Upper lobe of right lung (tissue), 1 donor: Measurements from ENCODE around the gene EIF4A3. TPM values are rescaled to one million over a fixed set of nuclear protein-coding genes. Genes with fewer than 3 reads are reported as not detected.

Experiments used
- ATAC-seq: fragments of 200-7000 bp; cut with Tn5 transposase; one replicate; pipeline ENCODE4 v1.9.1; 2020; ENCODE audit warnings: mild to moderate bottlenecking, moderate library complexity
- DNase-seq: peaks from one replicate; pipeline ENCODE4 v3.0.0-alpha.2; 2020
- H3K27ac ChIP-seq: fragments of 200-600 bp; one replicate; pipeline ENCODE4 v1.8.0; 2022
- H3K27me3 ChIP-seq: fragments of 200-600 bp; one replicate; pipeline ENCODE4 v1.8.0; 2022; ENCODE audit warnings: mild to moderate bottlenecking
- H3K36me3 ChIP-seq: fragments of 200-600 bp; one replicate; pipeline ENCODE4 v1.8.0; 2022
- H3K4me1 ChIP-seq: fragments of 200-600 bp; one replicate; pipeline ENCODE4 v1.8.0; 2022
- H3K4me3 ChIP-seq: fragments of 200-600 bp; one replicate; pipeline ENCODE4 v1.8.0; 2022; ENCODE audit warnings: mild to moderate bottlenecking
- H3K9me3 ChIP-seq: fragments of 200-600 bp; one replicate; pipeline ENCODE4 v1.8.0; 2022
- CTCF ChIP-seq: fragments of 200-600 bp; IDR thresholded peaks from one replicate; pipeline ENCODE4 v1.8.0; 2022; ENCODE audit warnings: antibody characterized with exemption
- intact Hi-C: fragments of 100-400 bp; cut with DNase I; formaldehyde crosslinking; loops from one replicate; pipeline ENCODE4 v1.11.0; 2022
- total RNA-seq: library from RNA; stranded (reverse); fragmentation: NEBNext Ultra II Directional; extraction: Animal tissue kit (Norgen Biotek cat#: 25700); gene quantifications from one replicate; pipeline ENCODE4 v1.2.1, GENCODE V29; 2021
- donor health status: DM: no; HTN: yes; CAD: no; lungs with severe emphysema.

Gene EIF4A3
- total RNA-seq, 1 donor from 2014 or later: 56.0 TPM

- H3K27me3 ChIP-seq: no peaks in the 10 kb centered on the region
- H3K4me3 ChIP-seq: no peak overlapping the region
- no peaks in the 10 kb centered on the region for H3K9me3 ChIP-seq
- no peak for DNase-seq
- intact Hi-C loops: no loop called here
- ATAC-seq: no peak
- H3K27ac ChIP-seq: no peak overlapping the region
- no peaks in the 10 kb centered on the region for H3K36me3 ChIP-seq
- H3K4me1 ChIP-seq: no peaks in the 10 kb centered on the region
- no peak for TF ChIP-seq CTCF
These were observed 24.8 kb upstream of the EIF4A3 start for GRCh38 chr17:80171681-80172080.

- ATAC-seq: peak; percentile 90
- DNase-seq: no peak
- H3K27me3 ChIP-seq: no peaks in the 10 kb centered on the region
- intact Hi-C loops: no loop called here
- TF ChIP-seq CTCF: no peak
- H3K4me1 ChIP-seq: no peaks in the 10 kb centered on the region
- no peak within 1 kb of the TSS for H3K27ac ChIP-seq
- no peak within 1 kb of the TSS for H3K4me3 ChIP-seq
- no peaks in the 10 kb centered on the region for H3K9me3 ChIP-seq
- no peaks in the 10 kb centered on the region for H3K36me3 ChIP-seq
These were observed 23.0 kb upstream of the EIF4A3 start, which contains the start of gene CARD14 for GRCh38 chr17:80169784-80170500. CARD14 (plus strand) TSS chr17:80170030; CDS start chr17:80181439, 11,409 bp downstream.

- H3K4me1 ChIP-seq: no peaks in the 10 kb centered on the region
- no peaks in the 10 kb centered on the region for H3K9me3 ChIP-seq
- intact Hi-C loops: no loop called here
- H3K4me3 ChIP-seq: no peak overlapping the region
- H3K27me3 ChIP-seq: no peaks in the 10 kb centered on the region
- DNase-seq (no peak), ATAC-seq (no peak)
- no peak overlapping the region for H3K27ac ChIP-seq
- no peak for TF ChIP-seq CTCF
- no peaks in the 10 kb centered on the region for H3K36me3 ChIP-seq
These were observed 22.2 kb upstream of the EIF4A3 start for GRCh38 chr17:80169107-80169506.

GRCh38 chr17:80168371-80168770, 21.4 kb upstream of the EIF4A3 start:
- no peak overlapping the region for H3K4me3 ChIP-seq
- H3K4me1 ChIP-seq: no peaks in the 10 kb centered on the region
- no peak for ATAC-seq
- DNase-seq: no peak
- H3K9me3 ChIP-seq: no peaks in the 10 kb centered on the region
- H3K27me3 ChIP-seq: no peaks in the 10 kb centered on the region
- intact Hi-C loops: no loop called here
- H3K36me3 ChIP-seq: no peaks in the 10 kb centered on the region
- no peak overlapping the region for H3K27ac ChIP-seq
- no peak for TF ChIP-seq CTCF

GRCh38 chr17:80166446-80166845, 19.5 kb upstream of the EIF4A3 start:
- ATAC-seq: no peak
- no peak for TF ChIP-seq CTCF
- Histone ChIP-seq H3K9me3 (no peaks in the 10 kb centered on the region), H3K4me1 (no peaks in the 10 kb centered on the region), H3K36me3 (no peaks in the 10 kb centered on the region), H3K4me3 (no peak overlapping the region), H3K27ac (no peak overlapping the region), H3K27me3 (no peaks in the 10 kb centered on the region)
- no peak for DNase-seq
- intact Hi-C loops: no loop called here
